Right renal pelvis (tissue), 4 donors: ENCODE results near the gene M1AP. TPM values are rescaled to one million over a fixed set of nuclear protein-coding genes. Genes with fewer than 3 reads are reported as not detected.

Experiments used
- DNase-seq, 4 donors: peaks; one replicate each; pipeline ENCODE4 v3.0.0-alpha.2; 2013; ENCODE audit warnings: low read depth in 4 of 4, low spot score in 3 of 4, missing footprints in 1 of 4
- polyA plus RNA-seq, 4 donors: library from polyadenylated mRNA; unstranded; fragments of 120-200 nt; gene quantifications; one replicate each; pipeline ENCODE4 v1.2.1, GENCODE V29; 2013; ENCODE audit not compliant: insufficient read length in 4 of 4

The M1AP gene
- polyA plus RNA-seq, 4 donors = 0.40 to 1.5 (median 1.0) TPM

DNA sequence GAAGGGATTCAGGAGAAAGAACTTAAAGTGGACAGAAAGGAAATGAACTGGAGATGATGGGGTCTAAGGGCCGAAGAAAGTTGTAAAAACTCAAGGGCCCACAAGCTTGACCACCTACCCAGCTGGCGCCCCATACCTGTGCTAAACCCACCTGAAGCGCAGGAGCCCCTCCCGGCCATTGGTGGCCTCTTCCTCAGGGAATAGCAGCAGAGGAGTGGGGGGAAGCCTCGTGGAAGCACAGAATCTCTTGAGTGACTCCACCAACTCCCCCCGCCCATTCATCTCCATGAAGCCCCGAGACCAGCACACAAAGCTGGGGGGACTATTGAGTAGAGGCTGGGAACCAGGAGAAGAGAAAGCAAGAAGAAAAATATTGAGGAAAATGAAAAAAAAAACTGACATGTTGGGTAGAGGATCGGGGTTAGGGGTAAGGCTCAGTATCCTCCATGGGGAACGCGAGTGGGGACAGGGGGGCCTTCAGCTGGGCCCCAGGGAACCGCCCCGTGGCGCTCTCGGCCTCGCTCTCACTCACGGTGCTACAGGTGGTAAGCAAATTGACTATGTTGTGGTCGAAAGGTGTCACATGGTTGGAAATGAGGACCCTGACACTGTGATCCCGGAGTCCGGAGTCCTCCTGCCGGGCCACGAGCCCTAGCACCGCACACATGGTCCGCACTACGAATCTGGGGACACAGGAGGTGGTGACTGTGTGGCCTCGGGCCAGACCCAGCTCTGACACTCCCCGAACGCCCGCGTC lies 119.4 kb downstream of the M1AP start:
- DNase-seq = no peak

DNA sequence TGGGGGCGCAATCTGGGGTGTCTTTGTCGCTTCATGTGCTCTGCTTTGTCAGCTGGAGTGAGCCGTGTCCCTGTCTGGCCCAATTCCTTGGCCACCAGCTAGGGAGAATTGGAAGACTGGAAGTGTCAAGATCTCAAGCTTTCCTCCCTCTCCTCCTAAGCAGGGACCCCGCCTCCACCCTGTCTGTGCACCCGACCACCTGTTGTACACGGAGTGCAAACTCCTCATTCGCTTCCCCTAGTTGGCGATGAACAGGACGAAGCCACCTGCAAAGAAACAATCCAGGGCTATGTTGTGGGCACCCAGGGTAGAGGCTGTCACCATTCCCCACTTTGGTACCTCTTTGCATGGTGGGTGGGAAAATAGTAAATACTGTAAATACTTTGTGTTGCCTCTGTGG lies 120.4 kb downstream of the M1AP start:
- no peak for DNase-seq

DNA sequence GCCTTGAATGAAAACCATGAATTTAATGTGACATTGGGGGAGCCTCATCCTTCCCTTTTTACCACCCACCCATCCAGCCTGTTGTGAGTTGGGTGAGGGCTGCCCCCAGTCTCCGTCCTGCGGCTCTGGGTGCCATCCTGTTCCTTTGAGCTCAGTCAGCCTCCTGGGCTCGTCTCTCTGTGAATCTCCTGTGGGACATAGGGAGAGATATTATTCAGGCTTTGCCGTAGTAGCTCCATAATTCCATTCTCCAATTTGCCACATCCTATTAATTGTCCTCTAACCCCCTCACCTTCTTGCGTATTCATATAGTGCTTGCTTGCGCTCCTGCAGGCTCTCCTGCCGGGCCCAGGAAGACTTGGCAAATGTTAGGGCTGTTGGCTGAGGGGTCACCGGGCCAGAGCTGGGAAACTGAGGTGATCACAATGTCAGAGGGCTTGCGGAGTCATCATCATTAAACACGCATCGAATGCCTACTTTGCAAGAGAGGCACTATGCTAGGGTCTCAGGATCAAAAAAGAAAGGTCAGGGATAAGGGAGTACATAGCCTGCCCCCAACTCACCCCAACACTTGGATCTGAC lies 121.4 kb downstream of the M1AP start:
- no peak for DNase-seq

DNA sequence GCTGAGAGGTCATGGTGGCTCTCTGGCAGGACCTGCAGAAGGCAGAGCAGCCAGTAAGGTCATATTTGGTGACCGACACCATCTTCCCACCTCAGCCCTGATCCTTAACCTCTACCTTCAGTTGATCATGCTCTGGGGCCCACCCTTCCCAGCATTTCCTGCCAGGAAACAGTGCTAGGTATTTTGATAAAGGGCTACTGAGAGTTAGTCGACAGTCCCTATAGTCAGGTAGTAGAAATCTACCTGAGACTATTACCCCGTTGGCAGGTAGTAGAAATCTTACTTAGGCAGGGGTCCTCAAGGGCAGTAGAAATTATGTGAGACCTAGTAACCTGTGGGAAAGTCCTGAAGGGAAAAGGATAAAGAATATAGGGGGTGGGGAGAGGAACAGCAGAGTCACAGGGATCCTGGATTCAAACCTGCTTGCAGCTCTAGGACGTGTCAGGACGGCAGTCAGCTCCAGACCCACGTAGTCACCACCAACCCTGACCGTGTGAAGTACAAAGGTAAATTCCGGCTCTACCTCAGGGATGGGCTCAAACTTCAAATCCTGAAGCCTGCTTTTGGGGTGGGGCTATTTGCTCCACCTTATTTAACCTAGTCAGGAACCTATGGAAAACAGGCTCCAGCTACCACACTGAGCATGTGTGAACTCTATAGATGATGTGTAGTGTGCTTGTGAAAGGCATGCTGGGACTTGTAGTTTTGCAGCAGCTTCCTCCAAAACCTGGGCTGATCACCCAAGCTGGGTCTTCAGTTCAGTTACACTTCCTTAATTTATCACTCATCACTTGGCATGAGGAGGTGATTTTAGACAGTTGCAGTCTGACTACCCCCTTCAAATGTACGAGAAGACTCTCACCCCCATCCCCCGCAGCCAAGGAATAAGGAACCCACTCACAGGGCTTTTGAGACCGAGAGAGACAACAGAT lies 122.1 kb downstream of the M1AP start, which contains the start of gene DQX1:
DQX1 (minus strand) TSS at position 515 of the 932 bp plus-strand sequence; CDS start at position 13, 502 bp downstream.
- no peak for DNase-seq

DNA sequence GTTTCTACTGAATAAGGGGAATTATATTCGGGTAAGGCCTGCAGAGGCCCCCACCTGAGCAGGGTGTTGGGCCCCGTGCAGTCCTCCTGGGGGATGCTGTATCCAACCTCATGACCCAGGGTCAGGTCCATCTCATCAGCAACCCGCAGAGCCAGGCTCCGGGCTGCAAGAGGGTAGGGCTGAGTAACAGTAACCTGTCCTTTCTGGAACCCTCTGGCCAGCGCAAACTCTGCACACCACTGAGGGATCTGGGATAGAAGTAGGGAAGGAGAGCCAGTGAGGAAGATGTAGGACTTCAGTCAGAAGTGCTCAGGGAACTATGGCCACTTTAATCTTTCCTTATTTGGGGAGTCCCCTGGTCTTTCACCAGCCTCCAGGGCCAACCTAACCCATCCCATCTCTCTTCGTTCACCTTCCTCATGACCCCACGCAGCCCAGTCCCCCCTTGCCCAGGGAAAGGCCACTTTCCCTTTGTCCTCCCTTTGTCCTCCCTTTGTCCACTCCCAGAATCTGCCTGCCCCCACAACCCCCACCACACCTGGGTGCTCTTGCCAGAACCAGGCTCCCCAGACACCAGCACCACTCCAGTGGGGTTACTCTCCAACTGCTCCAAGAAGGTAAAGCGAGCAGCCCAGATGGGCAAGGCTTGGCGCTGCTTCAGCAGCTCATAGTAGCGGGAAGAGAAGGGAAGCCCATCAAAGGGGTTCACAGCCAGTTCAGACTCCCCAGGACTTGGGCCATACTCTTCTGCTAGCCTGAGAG lies 123.0 kb downstream of the M1AP start:
- DNase-seq = no peak

DNA sequence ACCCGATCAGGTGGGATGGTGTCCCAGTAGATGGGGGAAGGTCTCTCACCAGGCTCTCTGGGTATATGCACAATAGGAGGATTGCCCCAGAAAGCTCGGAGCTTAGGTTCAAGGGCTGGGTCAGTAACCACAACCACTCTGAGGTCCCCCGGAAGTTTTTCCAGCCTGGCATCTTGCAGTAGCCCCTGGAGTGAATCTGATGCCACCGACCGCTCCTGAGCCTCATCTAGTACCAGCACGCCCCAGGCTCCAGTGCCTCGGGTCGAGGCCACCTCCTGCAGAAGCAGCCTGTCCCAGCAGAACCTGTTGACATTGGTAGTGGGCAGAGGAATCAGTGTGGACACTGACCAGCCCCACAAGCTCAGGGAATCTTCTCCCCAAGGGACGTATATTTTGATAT lies 124.1 kb downstream of the M1AP start:
- DNase-seq = no peak

DNA sequence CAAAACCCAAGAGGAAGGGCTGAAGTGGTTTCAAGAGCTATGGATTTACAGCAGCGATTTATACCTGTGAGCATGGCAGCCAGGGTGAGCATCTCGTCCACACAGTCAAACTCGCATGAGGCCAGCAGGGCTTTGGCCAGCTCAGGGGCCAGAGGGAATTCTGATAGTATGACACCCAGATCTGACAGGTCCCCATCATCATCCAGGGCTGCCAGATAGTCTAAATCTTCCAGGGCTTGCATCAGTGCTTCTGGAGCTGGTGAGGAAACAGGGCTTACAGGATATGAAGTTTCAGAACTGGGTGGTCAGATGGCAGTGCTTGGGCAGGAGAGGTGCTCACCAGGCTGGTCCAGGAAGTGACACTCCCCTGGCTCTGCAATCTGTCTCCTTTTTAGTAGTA lies 125.6 kb downstream of the M1AP start:
- no peak for DNase-seq

- no peak for DNase-seq
Measured at GRCh38 chr2:74516650-74517049, 131.5 kb downstream of the M1AP start.

DNA sequence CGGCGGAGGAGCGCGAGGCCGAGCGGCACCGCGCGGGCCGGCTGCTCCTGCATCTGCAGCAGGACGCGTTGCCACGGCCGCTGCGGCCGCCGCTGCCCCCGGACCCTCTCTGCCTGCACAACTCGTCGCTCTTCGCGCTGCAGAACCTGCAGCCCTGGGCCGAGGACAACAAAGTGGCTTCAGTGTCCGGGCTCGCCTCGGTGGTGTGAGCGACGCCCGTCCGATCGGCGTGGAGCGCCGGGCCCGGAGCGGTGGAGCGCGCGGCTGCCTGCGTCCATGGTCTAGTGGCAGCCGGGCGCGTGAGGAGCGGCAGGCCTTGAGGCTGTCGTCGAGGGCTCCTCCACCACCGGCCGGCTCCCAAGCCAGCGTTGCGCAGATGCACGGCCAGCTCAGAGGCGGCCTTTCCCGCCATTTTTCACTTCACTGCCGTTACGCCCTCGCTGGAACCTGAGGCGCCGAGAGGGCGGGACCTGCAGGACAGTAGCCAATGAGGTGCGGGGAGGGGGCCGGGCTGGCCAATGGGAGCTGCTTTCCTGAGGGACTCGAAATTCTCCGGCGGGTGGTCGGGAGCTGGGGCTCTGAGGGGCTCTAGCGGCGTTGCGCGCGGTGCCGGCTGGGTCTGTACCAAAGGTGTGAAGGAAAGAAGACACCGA lies 132.0 kb downstream of the M1AP start:
- no peak for DNase-seq

- DNase-seq = no peak
Measured at GRCh38 chr2:74515271-74515980, 132.7 kb downstream of the M1AP start.

DNA sequence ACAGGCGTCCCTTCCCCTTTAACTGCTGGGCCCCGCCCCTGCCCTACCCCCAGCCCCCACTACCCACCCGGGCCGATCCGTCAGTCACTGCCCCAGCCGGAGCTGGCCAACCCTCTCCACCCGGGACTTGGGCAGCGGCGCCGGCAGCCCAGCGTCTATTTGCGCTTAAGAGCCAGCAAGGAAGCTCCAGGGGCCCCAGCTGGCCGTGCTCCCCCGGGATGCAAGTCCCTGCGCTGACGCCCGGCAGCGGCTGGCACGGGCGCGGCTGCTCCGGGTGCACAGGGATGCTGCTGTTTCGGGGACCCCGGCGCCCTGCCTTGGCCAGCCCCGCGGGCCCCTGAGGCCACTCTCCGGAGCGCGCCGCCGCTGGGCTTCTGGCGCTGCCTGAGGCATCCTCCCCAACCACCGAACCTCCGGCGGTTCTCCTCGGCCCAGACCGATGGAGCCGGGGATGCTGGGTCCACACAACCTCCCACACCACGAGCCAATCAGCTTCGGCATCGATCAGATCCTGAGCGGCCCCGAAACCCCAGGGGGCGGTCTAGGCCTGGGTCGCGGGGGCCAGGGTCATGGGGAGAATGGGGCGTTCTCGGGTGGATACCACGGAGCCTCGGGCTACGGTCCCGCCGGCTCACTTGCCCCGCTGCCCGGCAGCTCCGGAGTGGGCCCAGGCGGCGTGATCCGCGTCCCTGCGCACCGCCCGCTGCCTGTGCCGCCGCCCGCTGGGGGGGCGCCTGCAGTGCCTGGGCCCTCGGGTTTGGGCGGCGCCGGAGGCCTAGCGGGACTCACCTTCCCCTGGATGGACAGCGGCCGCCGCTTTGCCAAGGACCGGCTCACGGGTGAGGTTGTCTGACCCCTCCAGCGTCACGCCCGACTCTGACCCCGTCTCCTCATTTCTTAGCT lies 133.5 kb downstream of the M1AP start, which contains the start of gene TLX2:
TLX2 (plus strand) TSS at position 83 of the 903 bp plus-strand sequence; CDS start at position 440, 357 bp downstream.
- DNase-seq = no peak

DNA sequence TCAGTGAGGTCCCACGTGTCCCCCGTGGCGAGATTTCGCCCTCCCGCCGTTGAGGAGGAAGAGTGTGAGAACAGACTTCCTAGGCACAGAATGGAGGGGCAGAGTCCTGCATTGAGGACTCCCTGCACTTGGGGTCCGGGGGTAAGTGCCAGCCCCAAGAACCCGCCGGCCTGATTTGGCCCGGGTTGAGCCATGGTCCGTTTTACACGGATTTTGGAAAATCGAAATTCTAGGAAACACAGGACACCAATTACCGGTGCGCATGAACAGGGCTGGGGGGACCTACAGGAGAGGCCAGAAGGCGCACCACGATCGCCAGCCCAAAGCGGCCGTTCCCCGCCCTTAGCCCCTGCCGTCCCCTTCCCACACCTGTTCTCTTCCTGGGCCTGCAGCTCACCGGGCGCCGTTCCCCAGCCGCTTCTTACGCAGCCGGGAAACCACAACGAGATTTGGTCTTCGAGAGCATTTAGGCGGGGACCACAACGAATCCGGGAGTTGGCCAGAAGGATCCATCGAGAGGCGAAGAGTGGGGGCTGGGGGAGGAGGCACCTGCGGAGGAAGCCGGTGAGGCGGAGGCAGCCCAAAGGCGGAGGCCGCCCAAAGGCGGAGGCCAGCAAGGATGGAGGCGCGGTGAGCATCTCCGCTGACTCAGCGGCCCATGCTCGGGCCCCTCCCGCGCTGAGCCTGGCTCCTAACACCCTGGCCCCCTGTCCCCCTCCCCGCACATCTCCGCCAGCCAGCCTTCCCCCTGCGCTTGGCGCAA lies 134.3 kb downstream of the M1AP start:
- DNase-seq = no peak

GRCh38 chr2:74512744-74513604 lies 135.2 kb downstream of the M1AP start:
- DNase-seq = no peak

GRCh38 chr2:74511104-74511989 lies 136.8 kb downstream of the M1AP start:
- DNase-seq = no peak

DNA sequence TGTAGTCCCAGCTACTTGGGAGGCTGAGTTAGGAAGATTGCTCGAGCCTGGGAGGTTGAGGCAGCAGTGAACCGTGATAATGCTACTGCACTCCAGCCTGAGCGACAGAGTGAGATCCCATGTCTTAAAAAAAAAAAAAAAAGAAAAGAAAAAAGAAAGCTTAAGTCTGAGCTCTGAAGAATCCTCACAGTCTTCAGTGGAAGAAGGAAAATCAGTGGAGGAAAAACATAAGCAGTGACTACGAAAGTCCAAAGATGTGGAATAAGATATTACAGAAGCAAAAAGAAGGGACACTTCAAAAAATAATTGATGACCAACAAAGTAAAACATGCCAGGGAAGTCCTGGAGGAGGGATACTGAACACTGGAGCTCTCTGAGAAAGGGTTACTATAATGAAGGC lies 137.9 kb downstream of the M1AP start:
- DNase-seq = no peak
